OCI-LY1 (cell line): ENCODE results near the gene PIGN.

ENCODE experiments used
- EZH2 ChIP-seq: fragments of 200-600 bp; sonication (generic), shearing (Covaris generic); IDR thresholded peaks from 2 replicates; pipeline ENCODE4 v1.8.0; 2017; ENCODE audit warnings: borderline replicate concordance, mixed run types, mild to moderate bottlenecking, antibody characterized with exemption, low read length, moderate library complexity, mixed read lengths
- TF ChIP-seq, protein P1 (sequence below): fragments of 200-600 bp; sonication (generic), shearing (Covaris generic); IDR thresholded peaks from 2 replicates; pipeline ENCODE4 v1.5.1; 2017; ENCODE audit warnings: mild to moderate bottlenecking, antibody characterized with exemption, low read length, moderate library complexity, mixed read lengths

DNA sequence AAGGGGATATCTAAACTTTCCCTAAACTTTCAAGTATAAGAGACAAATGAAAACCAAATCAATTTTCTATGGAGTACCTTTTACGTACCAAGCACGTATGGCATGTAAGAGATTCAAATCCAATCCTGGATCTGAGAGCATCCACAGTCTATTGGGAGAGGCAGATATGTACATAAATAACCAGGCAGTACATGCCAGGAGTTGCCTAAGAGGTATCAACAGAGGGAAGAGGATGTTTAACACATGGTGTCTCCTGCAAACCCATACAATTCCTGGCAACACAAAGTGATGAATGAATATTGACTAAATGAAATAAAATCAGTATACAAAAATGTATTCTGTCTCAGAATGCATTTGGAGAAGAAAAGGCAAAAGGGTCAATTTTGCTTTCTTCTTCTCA is 116.6 kb downstream of the PIGN start:
- TF ChIP-seq, protein P1, sequence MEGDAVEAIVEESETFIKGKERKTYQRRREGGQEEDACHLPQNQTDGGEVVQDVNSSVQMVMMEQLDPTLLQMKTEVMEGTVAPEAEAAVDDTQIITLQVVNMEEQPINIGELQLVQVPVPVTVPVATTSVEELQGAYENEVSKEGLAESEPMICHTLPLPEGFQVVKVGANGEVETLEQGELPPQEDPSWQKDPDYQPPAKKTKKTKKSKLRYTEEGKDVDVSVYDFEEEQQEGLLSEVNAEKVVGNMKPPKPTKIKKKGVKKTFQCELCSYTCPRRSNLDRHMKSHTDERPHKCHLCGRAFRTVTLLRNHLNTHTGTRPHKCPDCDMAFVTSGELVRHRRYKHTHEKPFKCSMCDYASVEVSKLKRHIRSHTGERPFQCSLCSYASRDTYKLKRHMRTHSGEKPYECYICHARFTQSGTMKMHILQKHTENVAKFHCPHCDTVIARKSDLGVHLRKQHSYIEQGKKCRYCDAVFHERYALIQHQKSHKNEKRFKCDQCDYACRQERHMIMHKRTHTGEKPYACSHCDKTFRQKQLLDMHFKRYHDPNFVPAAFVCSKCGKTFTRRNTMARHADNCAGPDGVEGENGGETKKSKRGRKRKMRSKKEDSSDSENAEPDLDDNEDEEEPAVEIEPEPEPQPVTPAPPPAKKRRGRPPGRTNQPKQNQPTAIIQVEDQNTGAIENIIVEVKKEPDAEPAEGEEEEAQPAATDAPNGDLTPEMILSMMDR, result no peak
- no peak for TF ChIP-seq EZH2
